ENCODE data around the gene SMPD4.
"Not testable (repeated sequence)": the region's sequence is repeated elsewhere in the genome, so short reads cannot be mapped to it uniquely, and the experiment has no call there.

SMPD4 gene, protein sequence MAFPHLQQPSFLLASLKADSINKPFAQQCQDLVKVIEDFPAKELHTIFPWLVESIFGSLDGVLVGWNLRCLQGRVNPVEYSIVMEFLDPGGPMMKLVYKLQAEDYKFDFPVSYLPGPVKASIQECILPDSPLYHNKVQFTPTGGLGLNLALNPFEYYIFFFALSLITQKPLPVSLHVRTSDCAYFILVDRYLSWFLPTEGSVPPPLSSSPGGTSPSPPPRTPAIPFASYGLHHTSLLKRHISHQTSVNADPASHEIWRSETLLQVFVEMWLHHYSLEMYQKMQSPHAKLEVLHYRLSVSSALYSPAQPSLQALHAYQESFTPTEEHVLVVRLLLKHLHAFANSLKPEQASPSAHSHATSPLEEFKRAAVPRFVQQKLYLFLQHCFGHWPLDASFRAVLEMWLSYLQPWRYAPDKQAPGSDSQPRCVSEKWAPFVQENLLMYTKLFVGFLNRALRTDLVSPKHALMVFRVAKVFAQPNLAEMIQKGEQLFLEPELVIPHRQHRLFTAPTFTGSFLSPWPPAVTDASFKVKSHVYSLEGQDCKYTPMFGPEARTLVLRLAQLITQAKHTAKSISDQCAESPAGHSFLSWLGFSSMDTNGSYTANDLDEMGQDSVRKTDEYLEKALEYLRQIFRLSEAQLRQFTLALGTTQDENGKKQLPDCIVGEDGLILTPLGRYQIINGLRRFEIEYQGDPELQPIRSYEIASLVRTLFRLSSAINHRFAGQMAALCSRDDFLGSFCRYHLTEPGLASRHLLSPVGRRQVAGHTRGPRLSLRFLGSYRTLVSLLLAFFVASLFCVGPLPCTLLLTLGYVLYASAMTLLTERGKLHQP

GRCh38 chr2:130181325-130181879 is at the start of gene SMPD4:
SMPD4 (minus strand) TSS chr2:130181602; CDS start chr2:130176592, 5,010 bp downstream.
- no peak for TF ChIP-seq CTCF (IDR thresholded peaks at IDR 0.05; ENCODE audit: low read depth, low read length, missing control alignments)
- DNase-seq (ENCODE audit: extremely low read depth, low read depth), result peak; percentile 63
- peak within 1 kb of the TSS; percentile 88 for H3K4me3 ChIP-seq (replicated peaks; ENCODE audit: low read depth, low read length)

GRCh38 chr2:130230907-130231306 is 49.5 kb upstream of the SMPD4 start:
- not testable (repeated sequence) for H3K4me3 ChIP-seq (replicated peaks; ENCODE audit: low read depth, low read length); DNase-seq (ENCODE audit: extremely low read depth, low read depth)

DNA sequence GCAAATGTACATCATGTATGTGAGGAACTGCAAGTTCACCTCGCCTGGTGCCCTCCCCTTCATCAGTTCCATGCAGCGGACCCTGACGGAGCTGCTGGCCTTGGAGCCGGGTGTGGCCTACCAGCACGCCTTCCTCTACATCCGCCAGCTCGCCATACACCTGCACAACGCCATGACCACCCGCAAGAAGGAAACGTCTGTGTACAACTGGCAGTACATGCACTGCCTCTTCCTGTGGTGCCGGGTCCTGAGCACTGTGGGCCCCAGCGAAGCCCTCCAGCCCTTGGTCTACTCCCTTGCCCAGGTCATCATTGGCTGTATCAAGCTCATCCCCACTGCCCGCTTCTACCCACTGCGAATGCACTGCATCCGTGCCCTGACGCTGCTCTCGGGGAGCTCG is 49.0 kb upstream of the SMPD4 start:
- H3K4me3 ChIP-seq (replicated peaks; ENCODE audit: low read depth, low read length); DNase-seq (ENCODE audit: extremely low read depth, low read depth): not testable (repeated sequence)

DNA sequence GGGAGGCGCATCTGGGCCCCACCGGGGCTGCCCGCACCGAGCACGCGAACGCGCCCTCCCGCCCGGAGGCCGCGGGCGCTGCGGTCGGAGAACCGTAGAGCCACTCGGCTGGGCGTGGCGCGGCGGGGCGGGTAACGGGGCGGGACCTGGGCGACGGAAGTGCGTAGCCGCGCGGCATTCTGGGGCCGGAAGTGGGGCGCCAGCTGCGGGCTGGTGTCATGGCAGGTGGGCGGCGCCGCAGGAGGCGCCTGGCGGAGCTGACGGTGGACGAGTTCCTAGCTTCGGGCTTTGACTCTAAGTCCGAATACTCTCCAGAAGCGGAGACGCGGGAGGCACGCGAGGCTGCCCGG is 47.7 kb upstream of the SMPD4 start:
- not testable (repeated sequence) for DNase-seq (ENCODE audit: extremely low read depth, low read depth)
- H3K4me3 ChIP-seq (replicated peaks; ENCODE audit: low read depth, low read length), result peak overlapping the region; percentile 40

GRCh38 chr2:130228467-130229160 is 47.2 kb upstream of the SMPD4 start:
- H3K4me3 ChIP-seq (replicated peaks; ENCODE audit: low read depth, low read length), result not testable (repeated sequence)

GRCh38 chr2:130228005-130228404 is 46.6 kb upstream of the SMPD4 start:
- H3K4me3 ChIP-seq (replicated peaks; ENCODE audit: low read depth, low read length); DNase-seq (ENCODE audit: extremely low read depth, low read depth): not testable (repeated sequence)

More at GRCh38 chr2:130228467-130229160, 47.2 kb upstream of the SMPD4 start:
- DNase-seq (ENCODE audit: extremely low read depth, low read depth), result not testable (repeated sequence)

DNA sequence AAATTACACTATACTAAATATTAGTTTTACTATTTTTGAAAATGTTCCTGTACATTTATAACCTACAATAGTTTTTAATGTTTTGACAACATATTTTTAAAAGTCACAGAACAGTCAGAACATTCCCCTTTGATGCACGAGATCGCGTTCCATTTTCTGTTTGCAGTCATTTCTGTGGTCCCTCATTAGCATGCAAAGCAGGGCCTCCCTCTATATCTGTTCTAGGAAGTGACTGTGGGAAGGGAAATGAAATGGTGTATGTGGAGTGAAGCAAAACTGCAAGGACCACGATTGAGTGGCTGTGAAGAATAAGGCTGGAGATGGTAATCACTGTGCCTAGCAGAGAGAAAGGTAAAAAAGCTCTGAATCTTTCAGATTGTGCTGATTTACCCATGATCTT is 41.1 kb upstream of the SMPD4 start:
- DNase-seq (ENCODE audit: extremely low read depth, low read depth); H3K4me3 ChIP-seq (replicated peaks; ENCODE audit: low read depth, low read length): not testable (repeated sequence)

- DNase-seq (ENCODE audit: extremely low read depth, low read depth); H3K4me3 ChIP-seq (replicated peaks; ENCODE audit: low read depth, low read length): not testable (repeated sequence)
Observed at GRCh38 chr2:130220505-130220904, 39.1 kb upstream of the SMPD4 start.

DNA sequence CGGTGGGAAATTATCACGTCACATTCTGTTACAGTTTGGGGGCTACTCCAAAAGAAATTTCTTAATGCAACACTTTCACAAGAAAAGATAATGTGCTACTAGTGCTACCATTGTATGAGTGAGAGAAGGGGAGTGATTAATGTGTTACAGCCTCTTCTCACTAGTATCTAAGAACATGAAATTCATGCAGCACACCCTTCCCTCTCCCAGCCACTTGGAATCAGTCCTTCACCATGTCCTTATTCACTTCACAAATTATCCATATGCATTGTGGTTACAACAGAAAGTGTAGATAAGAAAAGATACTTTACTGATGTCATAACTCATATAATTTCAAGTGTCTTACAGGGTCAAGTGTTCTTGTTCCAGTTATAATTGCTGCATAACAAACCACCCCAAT is 37.7 kb upstream of the SMPD4 start:
- not testable (repeated sequence) for H3K4me3 ChIP-seq (replicated peaks; ENCODE audit: low read depth, low read length); DNase-seq (ENCODE audit: extremely low read depth, low read depth)

DNA sequence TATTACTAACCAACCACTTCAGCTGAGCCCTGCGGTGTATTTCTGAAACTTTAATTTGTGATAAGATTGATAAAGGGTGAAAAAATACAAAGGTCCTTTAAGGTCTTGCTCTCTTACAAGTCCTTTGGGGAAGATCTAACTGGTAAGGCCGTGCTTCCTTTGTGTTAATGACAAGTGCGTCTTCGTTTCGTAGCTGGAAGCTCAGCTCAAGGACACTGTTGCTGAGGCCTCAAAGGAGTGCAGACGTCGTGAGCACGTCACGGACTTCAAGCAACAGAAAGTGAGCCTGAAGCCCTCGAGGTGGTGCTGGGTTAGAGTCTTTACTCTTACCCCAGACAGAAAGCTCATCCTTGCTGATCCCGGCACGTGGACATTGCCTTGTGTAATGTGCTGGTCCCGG is 25.6 kb upstream of the SMPD4 start:
- not testable (repeated sequence) for DNase-seq (ENCODE audit: extremely low read depth, low read depth); H3K4me3 ChIP-seq (replicated peaks; ENCODE audit: low read depth, low read length)

GRCh38 chr2:130203150-130203549 is 21.7 kb upstream of the SMPD4 start:
- not testable (repeated sequence) for H3K4me3 ChIP-seq (replicated peaks; ENCODE audit: low read depth, low read length); DNase-seq (ENCODE audit: extremely low read depth, low read depth)

- DNase-seq (ENCODE audit: extremely low read depth, low read depth); H3K4me3 ChIP-seq (replicated peaks; ENCODE audit: low read depth, low read length): not testable (repeated sequence)
Observed at GRCh38 chr2:130202518-130202917, 21.1 kb upstream of the SMPD4 start.

All from HFF-Myc (cell line).